Measurements from ENCODE around the gene LDB2. TPM values are rescaled to one million over a fixed set of nuclear protein-coding genes. Genes with fewer than 3 reads are reported as not detected.
"Not testable (repeated sequence)": the region's sequence is repeated elsewhere in the genome, so short reads cannot be mapped to it uniquely, and the experiment has no call there.

LDB2 gene
- polyA plus RNA-seq, 3 donors = not detected

DNA sequence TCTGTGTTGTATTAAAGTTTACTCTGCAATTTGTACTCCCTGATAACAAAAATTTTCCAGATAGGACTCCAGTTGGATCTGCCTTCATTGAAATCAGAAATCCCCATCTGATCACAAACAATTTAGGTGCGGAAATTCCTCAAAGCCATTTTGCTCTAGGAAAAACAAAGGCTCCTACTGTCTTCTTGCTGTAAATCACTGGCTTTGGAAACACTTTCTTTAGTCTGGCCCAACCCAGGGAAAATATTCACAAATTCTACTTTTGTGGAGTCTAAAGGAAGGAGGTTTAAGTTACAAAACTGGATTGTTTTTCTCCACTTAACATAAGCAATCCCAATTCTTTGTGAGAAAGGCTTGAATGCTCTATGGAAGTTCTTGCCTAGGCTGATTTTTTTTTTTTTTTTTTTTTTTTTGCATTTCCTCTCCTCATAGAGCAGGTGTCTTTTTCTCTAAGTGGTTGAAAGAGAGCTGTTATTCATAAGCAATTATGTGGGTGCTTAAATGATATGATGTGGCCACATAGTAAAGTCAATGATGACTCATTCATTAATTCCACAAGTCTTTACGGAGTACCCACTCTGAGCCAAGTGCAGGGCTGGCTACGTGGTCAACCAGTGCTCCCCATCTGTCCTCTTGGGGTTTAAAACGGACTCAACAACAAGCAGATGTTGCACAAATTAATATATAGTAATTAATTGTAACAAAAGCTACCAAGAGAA is 261.4 kb downstream of the LDB2 start:
- H3K4me3 ChIP-seq (replicated peaks in 1 of 3; ENCODE audit: low read depth in 2 of 3, low read length in 3 of 3) = no peak overlapping the region
- Mint-ChIP-seq H3K27ac (no peak overlapping the region), H3K4me1 (no peaks in the 10 kb centered on the region), H3K27me3 (ENCODE audit: low read depth in 3 of 3) (peaks cover 0 to 2% (median 0%) of the 10 kb centered on the region in 3 donors), H3K4me3 (no peak overlapping the region), H3K36me3 (no peaks in the 10 kb centered on the region), H3K9me3 (peaks cover 0 to 10% (median 4%) of the 10 kb centered on the region in 7 donors)
- intact Hi-C loops (cut with micrococcal nuclease) = no loop called here
- no peaks in the 10 kb centered on the region for H3K4me1 ChIP-seq (ENCODE audit: control insufficient read depth in 1 of 2, insufficient read depth in 2 of 2, low read length in 2 of 2)
- H3K4me2 ChIP-seq (replicated peaks; ENCODE audit: extremely low read depth, low read length, poor library complexity, severe bottlenecking) = no peak overlapping the region
- 100% methylated on average over 1 of the region's 4 CpGs for WGBS (ENCODE audit: insufficient coverage)
- peaks cover 0 to 4% of the 10 kb centered on the region in 2 donors for H3K9me3 ChIP-seq (replicated peaks in 1 of 2; ENCODE audit: control insufficient read depth in 1 of 2, insufficient read depth in 1 of 2, low read length in 2 of 2)
- H2AFZ ChIP-seq (ENCODE audit: insufficient read depth, low read depth, low read length, poor library complexity, severe bottlenecking) = no peak overlapping the region
- H3K27ac ChIP-seq (ENCODE audit: low read depth in 1 of 2, low read length in 2 of 2) = no peak overlapping the region
- no peaks in the 10 kb centered on the region for H3K36me3 ChIP-seq (replicated peaks in 1 of 2; ENCODE audit: control insufficient read depth in 1 of 2, insufficient read depth in 2 of 2, low read length in 2 of 2)
- H3K79me2 ChIP-seq (ENCODE audit: insufficient read depth, low read length) = no peaks in the 10 kb centered on the region
- H3K27me3 ChIP-seq (ENCODE audit: control insufficient read depth in 2 of 2, insufficient read depth in 2 of 2, low read length in 2 of 2) = no peaks in the 10 kb centered on the region
- H4K20me1 ChIP-seq (ENCODE audit: insufficient read depth, low read length) = no peaks in the 10 kb centered on the region
- no peak overlapping the region for H3K9ac ChIP-seq (ENCODE audit: insufficient read depth, low read length, poor library complexity, severe bottlenecking)
- no peak for TF ChIP-seq CTCF (IDR thresholded peaks at IDR 0.05)
- DNase-seq = no peak

DNA sequence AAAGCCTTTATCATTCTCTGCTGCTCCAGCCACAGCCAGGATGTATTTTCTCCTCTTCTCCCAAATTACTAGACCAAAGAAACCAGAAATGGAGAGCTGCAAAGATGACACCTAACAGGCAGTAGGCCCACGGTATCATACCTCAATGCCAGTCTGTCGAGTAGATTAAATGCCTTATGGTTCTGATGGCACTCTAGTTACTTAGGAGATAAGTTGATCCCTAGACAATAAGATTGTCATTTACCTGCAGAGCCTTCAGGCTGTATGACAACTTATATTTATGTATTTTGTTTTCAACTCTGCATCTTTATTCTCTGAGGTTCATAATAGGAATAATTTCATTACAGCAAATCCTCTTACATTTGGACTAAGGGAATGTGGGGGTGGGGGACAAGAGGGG is 262.1 kb downstream of the LDB2 start:
- DNase-seq = no peak
- TF ChIP-seq CTCF (IDR thresholded peaks at IDR 0.05) = no peak
- Mint-ChIP-seq H3K27ac (no peak overlapping the region), H3K36me3 (no peaks in the 10 kb centered on the region), H3K4me3 (no peak overlapping the region), H3K27me3 (ENCODE audit: low read depth in 3 of 3) (no peaks in the 10 kb centered on the region), H3K9me3 (peaks cover 0 to 10% (median 4%) of the 10 kb centered on the region in 7 donors), H3K4me1 (no peaks in the 10 kb centered on the region)
- Histone ChIP-seq H4K20me1 (ENCODE audit: insufficient read depth, low read length) (no peaks in the 10 kb centered on the region), H3K4me1 (ENCODE audit: control insufficient read depth in 1 of 2, insufficient read depth in 2 of 2, low read length in 2 of 2) (no peaks in the 10 kb centered on the region), H3K4me3 (replicated peaks in 1 of 3; ENCODE audit: low read depth in 2 of 3, low read length in 3 of 3) (no peak overlapping the region), H2AFZ (ENCODE audit: insufficient read depth, low read depth, low read length, poor library complexity, severe bottlenecking) (no peak overlapping the region), H3K9me3 (replicated peaks in 1 of 2; ENCODE audit: control insufficient read depth in 1 of 2, insufficient read depth in 1 of 2, low read length in 2 of 2) (peaks cover 0 to 4% of the 10 kb centered on the region in 2 donors), H3K4me2 (replicated peaks; ENCODE audit: extremely low read depth, low read length, poor library complexity, severe bottlenecking) (no peak overlapping the region), H3K9ac (ENCODE audit: insufficient read depth, low read length, poor library complexity, severe bottlenecking) (no peak overlapping the region), H3K27me3 (ENCODE audit: control insufficient read depth in 2 of 2, insufficient read depth in 2 of 2, low read length in 2 of 2) (no peaks in the 10 kb centered on the region), H3K79me2 (ENCODE audit: insufficient read depth, low read length) (no peaks in the 10 kb centered on the region), H3K27ac (ENCODE audit: low read depth in 1 of 2, low read length in 2 of 2) (no peak overlapping the region), H3K36me3 (replicated peaks in 1 of 2; ENCODE audit: control insufficient read depth in 1 of 2, insufficient read depth in 2 of 2, low read length in 2 of 2) (no peaks in the 10 kb centered on the region)
- WGBS (ENCODE audit: insufficient coverage) = no CpG with 5 or more reads among the region's 2 CpGs
- intact Hi-C loops (cut with micrococcal nuclease) = no loop called here

DNA sequence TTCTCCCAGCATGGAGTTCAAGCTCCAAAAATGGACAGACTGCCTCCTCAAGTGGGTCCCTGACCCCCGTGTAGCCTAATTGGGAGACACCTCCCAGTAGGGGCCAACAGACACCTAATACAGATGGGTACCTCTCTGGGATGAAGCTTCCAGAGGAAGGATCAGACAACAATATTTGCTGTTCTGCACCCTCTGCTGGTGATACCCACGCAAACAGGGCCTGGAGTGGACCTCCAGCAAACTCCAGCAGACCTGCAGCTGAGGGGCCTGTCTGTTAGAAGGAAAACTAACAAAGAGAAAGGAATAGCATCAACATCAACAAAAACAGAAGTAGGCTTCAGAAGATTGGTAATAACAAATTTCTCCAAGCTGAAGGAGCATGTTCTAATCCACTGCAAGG is 269.2 kb downstream of the LDB2 start:
- H3K9me3 Mint-ChIP-seq = peaks cover 0 to 12% (median 6%) of the 10 kb centered on the region in 7 donors
- H3K27me3 ChIP-seq (ENCODE audit: control insufficient read depth in 2 of 2, insufficient read depth in 2 of 2, low read length in 2 of 2); DNase-seq; H3K27me3 Mint-ChIP-seq (ENCODE audit: low read depth in 3 of 3); H3K36me3 Mint-ChIP-seq; H3K4me2 ChIP-seq (replicated peaks; ENCODE audit: extremely low read depth, low read length, poor library complexity, severe bottlenecking); H3K4me1 Mint-ChIP-seq; H3K27ac ChIP-seq (ENCODE audit: low read depth in 1 of 2, low read length in 2 of 2); H3K9ac ChIP-seq (ENCODE audit: insufficient read depth, low read length, poor library complexity, severe bottlenecking); H3K4me3 Mint-ChIP-seq; H3K79me2 ChIP-seq (ENCODE audit: insufficient read depth, low read length); H3K36me3 ChIP-seq (replicated peaks in 1 of 2; ENCODE audit: control insufficient read depth in 1 of 2, insufficient read depth in 2 of 2, low read length in 2 of 2); H4K20me1 ChIP-seq (ENCODE audit: insufficient read depth, low read length); H3K9me3 ChIP-seq (replicated peaks in 1 of 2; ENCODE audit: control insufficient read depth in 1 of 2, insufficient read depth in 1 of 2, low read length in 2 of 2); H3K4me1 ChIP-seq (ENCODE audit: control insufficient read depth in 1 of 2, insufficient read depth in 2 of 2, low read length in 2 of 2); H3K27ac Mint-ChIP-seq; H3K4me3 ChIP-seq (replicated peaks in 1 of 3; ENCODE audit: low read depth in 2 of 3, low read length in 3 of 3); intact Hi-C loops (cut with micrococcal nuclease); H2AFZ ChIP-seq (ENCODE audit: insufficient read depth, low read depth, low read length, poor library complexity, severe bottlenecking): not testable (repeated sequence)
- WGBS (ENCODE audit: insufficient coverage) = 100% methylated on average over 1 of the region's 2 CpGs

Measured in CD14-positive monocyte (primary cell).